ENCODE measurements around the gene BLOC1S3.

DNA sequence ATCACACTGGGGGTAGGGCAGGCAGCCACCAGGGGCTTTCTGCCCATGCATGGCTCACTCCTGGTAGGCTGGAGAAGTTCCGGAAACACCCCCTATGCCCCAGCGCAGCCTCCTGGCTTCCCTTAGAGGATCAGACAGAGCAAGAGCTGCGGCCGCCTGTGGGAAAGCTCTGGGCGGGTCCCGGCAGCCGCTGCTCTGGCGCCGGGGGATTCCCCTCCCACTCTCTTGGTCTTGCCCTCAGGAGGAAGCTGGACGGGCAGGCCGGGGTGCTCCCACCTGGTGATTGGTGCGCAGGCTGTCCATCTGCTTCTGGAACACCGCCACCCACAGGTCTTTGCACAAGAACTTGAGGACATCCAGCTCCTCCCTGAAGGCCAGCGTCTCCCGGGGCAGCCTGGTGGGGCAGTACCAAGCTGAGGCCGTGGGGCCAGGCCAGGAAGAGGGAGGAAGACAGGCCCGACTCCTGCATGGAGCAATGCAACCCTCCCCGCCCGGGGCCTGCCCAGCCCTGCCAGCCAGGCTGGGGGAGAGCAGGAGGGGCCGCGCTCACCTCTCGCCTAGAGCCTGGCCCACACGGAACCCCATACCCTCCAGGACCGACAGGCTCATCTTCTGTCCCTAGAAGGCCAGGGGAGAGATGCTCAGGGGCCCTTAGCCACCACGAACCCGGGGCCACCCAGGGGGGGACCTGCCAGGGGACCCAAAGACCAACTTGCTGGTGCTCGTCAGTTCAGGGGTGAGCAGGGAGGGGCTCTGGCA lies 13.8 kb upstream of the BLOC1S3 start:
- no peak for TF ChIP-seq EZH2phosphoT487 (IDR thresholded peaks at IDR 0.05; ENCODE audit: borderline replicate concordance, low read length)
- TF ChIP-seq, protein P1, sequence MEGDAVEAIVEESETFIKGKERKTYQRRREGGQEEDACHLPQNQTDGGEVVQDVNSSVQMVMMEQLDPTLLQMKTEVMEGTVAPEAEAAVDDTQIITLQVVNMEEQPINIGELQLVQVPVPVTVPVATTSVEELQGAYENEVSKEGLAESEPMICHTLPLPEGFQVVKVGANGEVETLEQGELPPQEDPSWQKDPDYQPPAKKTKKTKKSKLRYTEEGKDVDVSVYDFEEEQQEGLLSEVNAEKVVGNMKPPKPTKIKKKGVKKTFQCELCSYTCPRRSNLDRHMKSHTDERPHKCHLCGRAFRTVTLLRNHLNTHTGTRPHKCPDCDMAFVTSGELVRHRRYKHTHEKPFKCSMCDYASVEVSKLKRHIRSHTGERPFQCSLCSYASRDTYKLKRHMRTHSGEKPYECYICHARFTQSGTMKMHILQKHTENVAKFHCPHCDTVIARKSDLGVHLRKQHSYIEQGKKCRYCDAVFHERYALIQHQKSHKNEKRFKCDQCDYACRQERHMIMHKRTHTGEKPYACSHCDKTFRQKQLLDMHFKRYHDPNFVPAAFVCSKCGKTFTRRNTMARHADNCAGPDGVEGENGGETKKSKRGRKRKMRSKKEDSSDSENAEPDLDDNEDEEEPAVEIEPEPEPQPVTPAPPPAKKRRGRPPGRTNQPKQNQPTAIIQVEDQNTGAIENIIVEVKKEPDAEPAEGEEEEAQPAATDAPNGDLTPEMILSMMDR (IDR thresholded peaks at IDR 0.05; ENCODE audit: low read depth, low read length, poor library complexity, severe bottlenecking): no peak

Measured in DOHH2 (cell line).